ENCODE data around the gene NAALAD2. TPM values are rescaled to one million over a fixed set of nuclear protein-coding genes. Genes with fewer than 3 reads are reported as not detected.
A peak's percentile ranks its signal among the peaks of the same experiment; 100 is the strongest.
"Not testable (repeated sequence)": the region's sequence is repeated elsewhere in the genome, so short reads cannot be mapped to it uniquely, and the experiment has no call there.

NAALAD2 gene
- total RNA-seq, 1 donor, result 2.2 TPM

GRCh38 chr11:90124946-90125345 lies 9.5 kb upstream of the NAALAD2 start:
- no peak overlapping the region for H3K4me3 ChIP-seq (ENCODE audit: low read depth, low read length)
- TF ChIP-seq, protein P1, sequence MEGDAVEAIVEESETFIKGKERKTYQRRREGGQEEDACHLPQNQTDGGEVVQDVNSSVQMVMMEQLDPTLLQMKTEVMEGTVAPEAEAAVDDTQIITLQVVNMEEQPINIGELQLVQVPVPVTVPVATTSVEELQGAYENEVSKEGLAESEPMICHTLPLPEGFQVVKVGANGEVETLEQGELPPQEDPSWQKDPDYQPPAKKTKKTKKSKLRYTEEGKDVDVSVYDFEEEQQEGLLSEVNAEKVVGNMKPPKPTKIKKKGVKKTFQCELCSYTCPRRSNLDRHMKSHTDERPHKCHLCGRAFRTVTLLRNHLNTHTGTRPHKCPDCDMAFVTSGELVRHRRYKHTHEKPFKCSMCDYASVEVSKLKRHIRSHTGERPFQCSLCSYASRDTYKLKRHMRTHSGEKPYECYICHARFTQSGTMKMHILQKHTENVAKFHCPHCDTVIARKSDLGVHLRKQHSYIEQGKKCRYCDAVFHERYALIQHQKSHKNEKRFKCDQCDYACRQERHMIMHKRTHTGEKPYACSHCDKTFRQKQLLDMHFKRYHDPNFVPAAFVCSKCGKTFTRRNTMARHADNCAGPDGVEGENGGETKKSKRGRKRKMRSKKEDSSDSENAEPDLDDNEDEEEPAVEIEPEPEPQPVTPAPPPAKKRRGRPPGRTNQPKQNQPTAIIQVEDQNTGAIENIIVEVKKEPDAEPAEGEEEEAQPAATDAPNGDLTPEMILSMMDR (IDR thresholded peaks at IDR 0.05; ENCODE audit: insufficient read depth, low read depth, low read length), result no peak
- no peak for DNase-seq (ENCODE audit: low read depth)

DNA sequence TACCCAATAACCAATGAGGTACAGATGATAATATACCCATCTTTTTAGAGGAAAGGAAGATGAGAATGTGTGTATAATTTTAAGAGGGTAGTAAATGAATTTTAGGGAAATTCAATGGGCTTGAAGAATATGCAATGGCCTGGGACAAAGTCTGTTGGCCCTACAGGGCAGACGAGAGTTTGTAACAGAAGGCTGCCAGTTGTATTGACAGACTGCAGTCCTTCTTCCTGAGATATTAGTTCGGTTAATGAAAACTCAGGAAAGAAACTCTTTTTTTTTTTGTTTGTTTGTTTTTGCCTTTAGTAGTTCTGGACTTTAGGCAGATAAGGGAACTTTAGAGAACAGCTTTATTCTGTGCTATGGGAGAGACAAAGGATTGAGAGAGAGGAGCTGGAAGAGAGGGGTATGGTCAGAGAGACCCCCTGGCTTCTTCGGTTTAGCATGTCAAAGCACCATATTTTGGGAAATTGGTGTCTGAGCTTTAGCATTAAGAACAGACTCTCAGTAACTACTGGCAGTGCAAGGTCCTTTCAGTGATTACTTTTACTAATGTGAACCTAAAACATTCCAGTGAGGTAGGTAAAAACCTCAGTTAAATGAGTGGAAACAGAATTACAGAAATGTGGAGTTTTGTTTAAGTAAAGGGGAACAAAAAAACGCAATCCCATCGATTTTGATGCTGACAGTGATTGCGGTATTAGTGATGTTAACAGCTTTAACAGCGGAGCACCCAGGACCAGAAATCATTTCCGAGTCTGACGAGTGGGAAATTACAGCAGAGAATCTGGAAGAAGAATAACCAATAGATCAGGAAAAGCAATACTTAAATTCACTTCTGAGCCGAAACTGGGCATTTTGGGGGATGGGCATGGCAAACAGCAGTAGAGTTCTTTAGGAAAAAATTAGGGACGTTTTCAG lies 644 bp upstream of the NAALAD2 start:
- TF ChIP-seq, protein P1 (IDR thresholded peaks at IDR 0.05; ENCODE audit: insufficient read depth, low read depth, low read length), result no peak
- DNase-seq (ENCODE audit: low read depth), result no peak
- H3K4me3 ChIP-seq (ENCODE audit: low read depth, low read length), result peak overlapping the region; percentile 70

DNA sequence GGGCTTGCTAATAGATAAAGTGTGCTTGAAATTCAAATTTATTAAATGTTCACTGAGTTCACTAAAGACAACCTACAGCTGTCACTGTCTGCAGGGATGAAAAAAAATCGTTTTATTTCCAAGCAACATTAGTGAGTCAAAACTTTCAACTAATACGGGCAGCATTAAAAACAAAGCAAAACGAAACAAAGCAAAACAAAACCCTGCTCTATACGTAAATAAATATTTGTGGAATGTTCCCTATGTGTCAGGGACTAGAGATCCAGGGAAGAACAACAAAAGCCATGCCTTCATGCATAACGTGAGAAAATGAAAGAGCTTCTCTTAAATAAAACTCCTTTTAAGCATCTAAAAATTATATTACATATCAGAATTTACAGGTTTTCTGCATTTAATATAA lies 553 bp downstream of the NAALAD2 start:
- peak overlapping the region; percentile 70 for H3K4me3 ChIP-seq (ENCODE audit: low read depth, low read length)
- peak; percentile 13 for DNase-seq (ENCODE audit: low read depth)
- TF ChIP-seq, protein P1 (IDR thresholded peaks at IDR 0.05; ENCODE audit: insufficient read depth, low read depth, low read length), result no peak

DNA sequence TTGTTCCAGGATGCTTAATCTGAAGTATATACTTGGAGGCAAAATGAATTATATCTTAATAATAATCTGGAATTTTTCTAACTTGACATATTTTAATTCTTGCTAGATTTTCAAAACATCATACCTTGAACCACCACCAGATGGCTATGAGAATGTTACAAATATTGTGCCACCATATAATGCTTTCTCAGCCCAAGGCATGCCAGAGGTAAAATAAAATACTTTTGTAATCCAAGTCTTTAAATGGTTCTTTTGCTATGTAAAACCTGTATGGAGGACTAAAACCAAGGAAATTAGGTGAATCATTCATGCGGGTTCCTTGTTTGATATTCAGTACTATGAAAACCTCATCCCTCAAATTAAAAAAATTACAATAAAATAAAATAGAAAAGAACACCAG lies 14.4 kb downstream of the NAALAD2 start:
- TF ChIP-seq, protein P1 (IDR thresholded peaks at IDR 0.05; ENCODE audit: insufficient read depth, low read depth, low read length), result peak; percentile 16
- DNase-seq (ENCODE audit: low read depth), result no peak
- H3K4me3 ChIP-seq (ENCODE audit: low read depth, low read length), result no peak overlapping the region

DNA sequence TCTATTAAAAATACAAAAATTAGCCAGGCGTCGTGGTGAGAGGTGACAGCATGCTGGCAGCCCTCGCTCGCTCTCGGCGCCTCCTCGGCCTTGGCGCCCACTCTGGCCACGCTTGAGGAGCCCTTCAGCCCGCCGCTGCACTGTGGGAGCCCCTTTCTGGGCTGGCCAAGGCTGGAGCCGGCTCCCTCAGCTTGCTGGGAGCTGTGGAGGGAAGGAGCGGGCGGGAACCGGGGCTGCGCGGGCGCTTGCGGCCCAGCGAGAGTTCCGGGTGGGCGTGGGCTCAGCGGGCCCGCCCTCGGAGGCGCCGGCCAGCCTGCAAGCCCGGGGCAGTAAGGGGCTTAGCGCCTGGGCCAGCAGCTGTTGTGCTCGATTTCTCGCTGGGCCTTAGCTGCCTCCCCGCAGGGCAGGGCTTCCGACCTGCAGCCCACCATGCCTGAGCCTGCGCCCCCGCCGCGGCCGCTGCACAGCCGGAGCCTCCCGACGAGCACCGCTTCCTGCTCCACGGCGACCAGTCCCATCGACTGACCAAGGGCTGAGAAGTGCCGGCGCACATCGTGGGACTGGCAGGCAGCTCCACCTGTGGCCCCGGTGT lies 32.6 kb downstream of the NAALAD2 start:
- not testable (repeated sequence) for DNase-seq (ENCODE audit: low read depth); H3K4me3 ChIP-seq (ENCODE audit: low read depth, low read length)

- not testable (repeated sequence) for DNase-seq (ENCODE audit: low read depth); H3K4me3 ChIP-seq (ENCODE audit: low read depth, low read length)
Observed at GRCh38 chr11:90167704-90168103, 33.2 kb downstream of the NAALAD2 start.

DNA sequence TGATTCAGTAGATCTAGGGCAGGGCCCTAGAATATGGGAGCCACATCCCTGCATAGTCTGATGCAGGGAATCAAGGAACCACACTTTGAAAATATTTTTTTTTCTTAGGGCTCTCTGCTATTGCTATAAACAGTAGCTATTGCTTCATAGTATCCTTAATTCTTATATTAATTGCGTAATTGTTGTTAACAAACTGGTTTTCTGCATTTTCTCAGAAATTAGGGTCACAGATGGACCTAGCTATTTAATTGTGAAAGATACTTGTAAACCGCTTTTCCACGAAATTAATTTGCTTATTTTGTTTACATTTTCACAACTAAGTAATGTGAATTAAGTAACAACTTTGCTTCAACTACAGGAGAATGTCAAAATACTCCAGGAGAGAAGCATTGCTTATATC lies 34.1 kb downstream of the NAALAD2 start:
- peak; percentile 79 for DNase-seq (ENCODE audit: low read depth)
- no peak overlapping the region for H3K4me3 ChIP-seq (ENCODE audit: low read depth, low read length)
- TF ChIP-seq, protein P1 (IDR thresholded peaks at IDR 0.05; ENCODE audit: insufficient read depth, low read depth, low read length), result no peak
